HepG2 (cell line): Measurements from ENCODE around the gene PARVB. TPM values are rescaled to one million over a fixed set of nuclear protein-coding genes. Genes with fewer than 3 reads are reported as not detected.

Experiments used
- ATAC-seq: fragments of 200-7000 bp; cut with Tn5 transposase; 3 replicates; pipeline ENCODE4 v1.9.1; 2020; ENCODE audit warnings: mild to moderate bottlenecking, moderate library complexity
- BruUV-seq: library from RNA; stranded (reverse); fragments of 400-500 nt; replicated peaks from 2 replicates; lab custom pipeline; 2021; lab: Mats Ljungman, UMichigan
- CTCF ChIA-PET: fragments of 300-600 bp; formaldehyde crosslinking; extraction: SDS; loops from one replicate; lab custom pipeline; 2021; ENCODE audit warnings: low total read pairs, inconsistent platforms, low intra/inter-chr PET ratio; lab: Yijun Ruan, JAX
- POLR2A ChIA-PET: fragments of 350-600 bp; sonication (Branson Sonifier 250); formaldehyde crosslinking; loops from one replicate; lab custom pipeline; 2020; ENCODE audit warnings: antibody characterized with exemption, inconsistent platforms; lab: Yijun Ruan, JAX
- DNase-seq: peaks from one replicate; pipeline ENCODE4 v3.0.0-alpha.2; 2015; ENCODE audit warnings: low spot score
- FAIRE-seq: peaks from 3 replicates; lab custom pipeline; 2011; peaks lifted over from hg19 to GRCh38; lab: Jason Lieb, UNC
- H2AFZ ChIP-seq: one replicate; pipeline ENCODE4 v1.6.1; 2011; ENCODE audit warnings: low read length, inconsistent platforms
- H3K27ac ChIP-seq: fragments of 300-600 bp; 3 replicates; pipeline ENCODE4 v1.8.0; 2011; ENCODE audit warnings: mixed run types, mild to moderate bottlenecking, mixed read lengths, low read length, inconsistent platforms; ENCODE audit not compliant: insufficient read depth; ENCODE audit errors: extremely low read length
- H3K27me3 ChIP-seq, 2 experiments: fragments of 200-600 bp in 1 of 2; 2 replicates in 1 of 2; 3 replicates in 1 of 2; pipeline versions ENCODE4 v1.6.0 to v1.8.0; 2011; ENCODE audit warnings: low read length in 2 of 2, mild to moderate bottlenecking in 2 of 2, moderate library complexity in 2 of 2, inconsistent platforms in 1 of 2; ENCODE audit not compliant: insufficient read depth in 2 of 2, control insufficient read depth in 1 of 2
- H3K36me3 ChIP-seq, 2 experiments: fragments of 200-600 bp in 1 of 2; replicated peaks in 1 of 2; 2 replicates in 1 of 2; 3 replicates in 1 of 2; pipeline versions ENCODE4 v1.5.1 to v1.8.0; 2011; ENCODE audit warnings: low read length in 2 of 2, inconsistent platforms in 1 of 2; ENCODE audit not compliant: insufficient read depth in 2 of 2, control insufficient read depth in 1 of 2
- H3K4me1 ChIP-seq: 2 replicates; pipeline ENCODE4 v1.5.1; 2012; ENCODE audit warnings: low read length, inconsistent platforms; ENCODE audit not compliant: insufficient read depth
- H3K4me2 ChIP-seq: 2 replicates; pipeline ENCODE4 v1.6.0; 2011; ENCODE audit warnings: low read depth, low read length, inconsistent platforms
- H3K4me3 ChIP-seq, 3 experiments: fragments of 200-600 bp in 1 of 3; sonication (generic), shearing (Covaris generic) in 1 of 3; replicated peaks in 1 of 3; 2 replicates each; pipeline ENCODE4 v1.5.1; 2011 to 2016; ENCODE audit warnings: low read length in 3 of 3, inconsistent platforms in 2 of 3, low read depth in 2 of 3, mild to moderate bottlenecking in 2 of 3, control low read depth in 1 of 3, mixed read lengths in 1 of 3; ENCODE audit not compliant: insufficient read depth in 1 of 3
- H3K79me2 ChIP-seq: one replicate; pipeline ENCODE4 v1.6.1; 2011; ENCODE audit warnings: low read length, inconsistent platforms; ENCODE audit not compliant: insufficient read depth
- H3K9ac ChIP-seq: 2 replicates; pipeline ENCODE4 v1.6.0; 2011; ENCODE audit warnings: mild to moderate bottlenecking, low read depth, low read length, inconsistent platforms; ENCODE audit not compliant: insufficient read depth
- H3K9me3 ChIP-seq: 2 replicates; pipeline ENCODE4 v1.5.1; 2012; ENCODE audit warnings: mild to moderate bottlenecking, low read length
- H4K20me1 ChIP-seq: 2 replicates; pipeline ENCODE4 v1.6.0; 2011; ENCODE audit warnings: inconsistent platforms, mild to moderate bottlenecking, low read length, moderate library complexity; ENCODE audit not compliant: insufficient read depth
- KMT2A ChIP-seq: sonication (generic); formaldehyde crosslinking; IDR thresholded peaks from 2 replicates; pipeline ENCODE4 v1.4.0; 2020; ENCODE audit warnings: missing genetic modification reagents
- KMT2B ChIP-seq: IDR thresholded peaks from 2 replicates; pipeline ENCODE4 v1.6.1; 2016; ENCODE audit warnings: missing genetic modification reagents, missing compliant biosample characterization
- MTA1 ChIP-seq: sonication (generic); formaldehyde crosslinking; IDR thresholded peaks from 2 replicates; pipeline ENCODE4 v1.4.0; 2020; ENCODE audit warnings: missing genetic modification reagents, mild to moderate bottlenecking, borderline replicate concordance
- RBFOX2 ChIP-seq: fragments of 200-400 bp; formaldehyde crosslinking; IDR thresholded peaks from 2 replicates; pipeline ENCODE4 v1.6.1; 2017; ENCODE audit warnings: low read depth, mild to moderate bottlenecking, low read length
- RNF219 ChIP-seq: sonication (generic); formaldehyde crosslinking; IDR thresholded peaks from 2 replicates; pipeline ENCODE4 v1.5.0; 2020; ENCODE audit warnings: mild to moderate bottlenecking, missing genetic modification reagents
- SMAD9 ChIP-seq: sonication (generic); formaldehyde crosslinking; IDR thresholded peaks from 2 replicates; pipeline ENCODE4 v1.5.1; 2020; ENCODE audit warnings: mild to moderate bottlenecking, missing genetic modification reagents
- SOX6 ChIP-seq, 2 experiments: fragments of 450-650 bp in 1 of 2; sonication (generic) in 1 of 2; formaldehyde crosslinking in 1 of 2; IDR thresholded peaks; 2 replicates each; pipeline versions ENCODE4 v1.4.0 to v1.6.1; 2017 to 2020; ENCODE audit warnings: antibody characterized with exemption in 1 of 2, mild to moderate bottlenecking in 1 of 2, missing genetic modification reagents in 1 of 2
- ZNF670 ChIP-seq: sonication (generic); formaldehyde crosslinking; IDR thresholded peaks from 2 replicates; pipeline ENCODE4 v1.8.0; 2022; ENCODE audit warnings: mild to moderate bottlenecking, missing genetic modification reagents, borderline replicate concordance
- ZNF720 ChIP-seq: sonication (generic); formaldehyde crosslinking; IDR thresholded peaks from 2 replicates; pipeline ENCODE4 v1.4.0; 2020; ENCODE audit warnings: missing genetic modification reagents
- ZNF749 ChIP-seq: sonication (generic); formaldehyde crosslinking; IDR thresholded peaks from 2 replicates; pipeline ENCODE4 v1.8.0; 2022; ENCODE audit warnings: mild to moderate bottlenecking, missing genetic modification reagents, moderate library complexity, borderline replicate concordance
- ZNF773 ChIP-seq: sonication (generic); formaldehyde crosslinking; IDR thresholded peaks from 2 replicates; pipeline ENCODE4 v1.4.0; 2020; ENCODE audit warnings: missing genetic modification reagents, borderline replicate concordance
- WGBS: methylation state at CpG from one replicate; pipeline ENCODE4 v1.1.6; 2017; ENCODE audit warnings: low lambda C conversion rate; 5-methylcytosine and 5-hydroxymethylcytosine counted together
- in situ Hi-C: cut with HindIII; loops from 2 replicates; pipeline ENCODE4 v1.10.0; 2017; ENCODE audit warnings: low pct_unique_long_range_greater_than_20kb; ENCODE audit not compliant: extremely low pct_ligation_motif_present
- intact Hi-C: fragments of 100-400 bp; cut with micrococcal nuclease; formaldehyde crosslinking; loops from one replicate; pipeline ENCODE4 v1.10.0; 2022; ENCODE audit not compliant: unreplicated experiment
- polyA plus RNA-seq, 8 experiments: library from polyadenylated mRNA; depleted of rRNA in 3 of 8; stranded (reverse) in 7 of 8; unstranded in 1 of 8; fragments of >200 nt; fragmentation: Illumina TruSeq in 4 of 8; extraction: Trizol in 4 of 8; gene quantifications; 2 replicates each; pipeline versions ENCODE4 v1.2.1 to v1.2.3, GENCODE V29; 2011 to 2016; ENCODE audit warnings: low read depth in 4 of 8, missing spikeins in 1 of 8, mixed read lengths in 1 of 8; ENCODE audit not compliant: insufficient read depth in 1 of 8
- total RNA-seq, 5 experiments: library from RNA; depleted of rRNA; stranded (reverse); fragments of >200 nt; fragmentation: Illumina TruSeq; extraction: Trizol; gene quantifications; 2 replicates each; pipeline ENCODE4 v1.2.3, GENCODE V29; 2016; ENCODE audit warnings: low read depth in 1 of 5
- TF ChIP-seq, protein P1 (sequence below): sonication (generic); formaldehyde crosslinking; IDR thresholded peaks from 2 replicates; pipeline ENCODE4 v1.5.0; 2020; ENCODE audit warnings: missing genetic modification reagents
- TF ChIP-seq, protein P2 (sequence below): sonication (generic); formaldehyde crosslinking; IDR thresholded peaks from 2 replicates; pipeline ENCODE4 v1.4.0; 2020; ENCODE audit warnings: mild to moderate bottlenecking, missing genetic modification reagents

PARVB gene
- total and polyA plus RNA-seq, 2 of the 13 experiments (the other 11 are each of a cell fraction or from before 2014, with no cell fraction given) = 0.11 to 0.15 TPM

GRCh38 chr22:44026066-44026629 lies 2.0 kb downstream of the PARVB start:
- Histone ChIP-seq H3K9ac (no peak overlapping the region), H3K27me3 (peaks cover 0 to 15% of the 10 kb centered on the region in 2 experiments; a peak in 1 of 5 replicates), H4K20me1 (no peaks in the 10 kb centered on the region), H3K4me1 (peaks cover 13% of the 10 kb centered on the region), H3K79me2 (no peaks in the 10 kb centered on the region), H3K9me3 (no peaks in the 10 kb centered on the region), H3K27ac (no peak overlapping the region), H2AFZ (no peak overlapping the region), H3K4me2 (no peak overlapping the region), H3K36me3 (no peaks in the 10 kb centered on the region), H3K4me3 (no peak overlapping the region)
- no peak for FAIRE-seq
- BruUV-seq = no TSS peak
- intact Hi-C loops = no loop called here
- POLR2A ChIA-PET = no interaction called here
- TF ChIP-seq RBFOX2 = no peak
- no peak for TF ChIP-seq ZNF720 (CRISPR knock-in tag)
- no peak for TF ChIP-seq ZNF670 (CRISPR knock-in tag)
- TF ChIP-seq, protein P1, sequence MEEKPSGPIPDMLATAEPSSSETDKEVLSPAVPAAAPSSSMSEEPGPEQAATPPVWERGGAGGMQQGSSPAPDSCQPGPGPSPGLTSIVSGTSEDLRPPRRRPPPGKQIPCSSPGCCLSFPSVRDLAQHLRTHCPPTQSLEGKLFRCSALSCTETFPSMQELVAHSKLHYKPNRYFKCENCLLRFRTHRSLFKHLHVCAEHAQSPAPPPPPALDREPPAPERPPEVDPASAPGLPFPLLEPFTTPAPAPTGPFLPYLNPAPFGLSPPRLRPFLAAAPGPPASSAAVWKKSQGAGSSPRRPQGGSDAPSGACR = no peak
- TF ChIP-seq MTA1 (CRISPR knock-in tag) = no peak
- no peak for TF ChIP-seq SMAD9
- TF ChIP-seq, protein P2, sequence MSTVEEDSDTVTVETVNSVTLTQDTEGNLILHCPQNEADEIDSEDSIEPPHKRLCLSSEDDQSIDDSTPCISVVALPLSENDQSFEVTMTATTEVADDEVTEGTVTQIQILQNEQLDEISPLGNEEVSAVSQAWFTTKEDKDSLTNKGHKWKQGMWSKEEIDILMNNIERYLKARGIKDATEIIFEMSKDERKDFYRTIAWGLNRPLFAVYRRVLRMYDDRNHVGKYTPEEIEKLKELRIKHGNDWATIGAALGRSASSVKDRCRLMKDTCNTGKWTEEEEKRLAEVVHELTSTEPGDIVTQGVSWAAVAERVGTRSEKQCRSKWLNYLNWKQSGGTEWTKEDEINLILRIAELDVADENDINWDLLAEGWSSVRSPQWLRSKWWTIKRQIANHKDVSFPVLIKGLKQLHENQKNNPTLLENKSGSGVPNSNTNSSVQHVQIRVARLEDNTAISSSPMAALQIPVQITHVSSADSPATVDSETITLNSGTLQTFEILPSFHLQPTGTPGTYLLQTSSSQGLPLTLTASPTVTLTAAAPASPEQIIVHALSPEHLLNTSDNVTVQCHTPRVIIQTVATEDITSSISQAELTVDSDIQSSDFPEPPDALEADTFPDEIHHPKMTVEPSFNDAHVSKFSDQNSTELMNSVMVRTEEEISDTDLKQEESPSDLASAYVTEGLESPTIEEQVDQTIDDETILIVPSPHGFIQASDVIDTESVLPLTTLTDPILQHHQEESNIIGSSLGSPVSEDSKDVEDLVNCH (CRISPR knock-in tag) = no peak
- TF ChIP-seq KMT2A = no peak
- no peak for TF ChIP-seq ZNF749 (CRISPR knock-in tag)
- TF ChIP-seq SOX6 (IDR thresholded peaks at IDR 0.05) = no peak
- TF ChIP-seq SOX6 (CRISPR knock-in tag; IDR thresholded peaks at IDR 0.05) = no peak
- no peak for TF ChIP-seq ZNF773 (CRISPR knock-in tag)
- TF ChIP-seq KMT2B (CRISPR knock-in tag) = no peak
- TF ChIP-seq RNF219 = no peak
- in situ Hi-C loops = no loop called here
- ATAC-seq = no peak
- no peak for DNase-seq
- CTCF ChIA-PET = no interaction called here
- WGBS = 73% methylated on average over 15 of the region's 17 CpGs
